Thyroid gland (tissue), 4 donors: Measurements from ENCODE around the gene PALM. TPM values are rescaled to one million over a fixed set of nuclear protein-coding genes. Genes with fewer than 3 reads are reported as not detected.

ENCODE experiments used
- DNase-seq, 2 donors: peaks; one replicate each; pipeline ENCODE4 v3.0.0-alpha.2; 2019
- H3K27ac ChIP-seq, 3 donors: fragments of 200-600 bp; sonication (generic); 1 replicate in 2 of 3; 2 replicates in 1 of 3; pipeline ENCODE4 v1.5.1; 2016 to 2019; ENCODE audit warnings: mild to moderate bottlenecking in 1 of 3, moderate library complexity in 1 of 3
- H3K27me3 ChIP-seq: fragments of 200-600 bp; sonication (generic); one replicate; pipeline ENCODE4 v1.5.1; 2019
- H3K36me3 ChIP-seq, 2 donors: fragments of 200-600 bp; sonication (generic); one replicate each; pipeline ENCODE4 v1.5.1; 2016 to 2019
- H3K4me1 ChIP-seq, 2 donors: fragments of 200-600 bp; sonication (generic); one replicate each; pipeline ENCODE4 v1.5.1; 2017 to 2019
- H3K4me3 ChIP-seq, 3 donors: fragments of 200-600 bp; sonication (generic); replicated peaks in 1 of 3; 1 replicate in 2 of 3; 2 replicates in 1 of 3; pipeline ENCODE4 v1.5.1; 2016; ENCODE audit warnings: mild to moderate bottlenecking in 1 of 3
- H3K9me3 ChIP-seq: fragments of 200-600 bp; sonication (generic); one replicate; pipeline ENCODE4 v1.5.1; 2017
- CTCF ChIP-seq, 6 experiments: fragments of 200-600 bp in 3 of 6; fragments of 450-650 bp in 3 of 6; sonication (generic) in 3 of 6; IDR thresholded peaks; one replicate each; pipeline ENCODE4 v1.5.1; 2016 to 2019; ENCODE audit warnings: antibody characterized with exemption in 6 of 6, mild to moderate bottlenecking in 2 of 6, inconsistent platforms in 1 of 6, moderate library complexity in 1 of 6
- POLR2A ChIP-seq, 2 donors: fragments of 450-650 bp; IDR thresholded peaks; one replicate each; pipeline ENCODE4 v1.6.1; 2017; ENCODE audit warnings: antibody characterized with exemption in 2 of 2, mild to moderate bottlenecking in 2 of 2, moderate library complexity in 1 of 2
- WGBS, 2 donors: methylation state at CpG; one replicate each; pipeline ENCODE4 v1.1.5; 2017; 5-methylcytosine and 5-hydroxymethylcytosine counted together
- intact Hi-C: fragments of 100-400 bp; cut with DNase I; formaldehyde crosslinking; loops from one replicate; pipeline ENCODE4 v1.15.1; 2023
- total RNA-seq, 4 donors: library from RNA; depleted of rRNA; stranded (reverse); fragments of >200 nt; gene quantifications; one replicate each; pipeline ENCODE4 v1.2.3, GENCODE V29; 2016

The PALM gene
- total RNA-seq, 4 donors from 2014 or later, result 18.9 to 45.5 (median 27.7) TPM

- TF ChIP-seq CTCF (IDR thresholded peaks at IDR 0.05) (no peak), POLR2A (IDR thresholded peaks at IDR 0.05) (no peak)
- H3K27ac ChIP-seq, result peak overlapping the region in 1 of 3 donors; percentile 58
- H3K27me3 ChIP-seq, result no peaks in the 10 kb centered on the region
- WGBS, 2 donors, result 33 to 43% methylated on average over 3 to 23 of the region's 79 CpGs
- peak overlapping the region in 1 of 3 donors; percentile 6 for H3K4me3 ChIP-seq
- no peaks in the 10 kb centered on the region for H3K36me3 ChIP-seq
- DNase-seq, result no peak
- H3K4me1 ChIP-seq, result peaks cover 4 to 30% of the 10 kb centered on the region in 2 donors
- intact Hi-C loops, result no loop called here
- H3K9me3 ChIP-seq, result no peaks in the 10 kb centered on the region
These were observed 11.1 kb downstream of the PALM start for GRCh38 chr19:719636-720344.

GRCh38 chr19:720345-721160 lies 11.8 kb downstream of the PALM start:
- peaks cover 4 to 30% of the 10 kb centered on the region in 2 donors for H3K4me1 ChIP-seq
- H3K27me3 ChIP-seq, result no peaks in the 10 kb centered on the region
- DNase-seq, result no peak
- TF ChIP-seq POLR2A (IDR thresholded peaks at IDR 0.05), result no peak
- no peak for TF ChIP-seq CTCF (IDR thresholded peaks at IDR 0.05)
- H3K9me3 ChIP-seq, result no peaks in the 10 kb centered on the region
- intact Hi-C loops, result no loop called here
- no peak overlapping the region for H3K4me3 ChIP-seq
- peak overlapping the region in 1 of 3 donors; percentile 58 for H3K27ac ChIP-seq
- no peaks in the 10 kb centered on the region for H3K36me3 ChIP-seq
- WGBS, 2 donors, result 35 to 80% methylated on average over 1 to 12 of the region's 58 CpGs

- no peak overlapping the region for H3K27ac ChIP-seq
- no peaks in the 10 kb centered on the region for H3K36me3 ChIP-seq
- 42 to 67% methylated on average over 10 to 17 of the region's 17 CpGs for WGBS, 2 donors
- intact Hi-C loops, result no loop called here
- no peaks in the 10 kb centered on the region for H3K27me3 ChIP-seq
- no peak overlapping the region for H3K4me3 ChIP-seq
- TF ChIP-seq POLR2A (IDR thresholded peaks at IDR 0.05) (no peak), CTCF (IDR thresholded peaks at IDR 0.05) (no peak)
- peaks cover 4 to 33% of the 10 kb centered on the region in 2 donors for H3K4me1 ChIP-seq
- DNase-seq, result peak in 1 of 2 donors; percentile 17
- H3K9me3 ChIP-seq, result no peaks in the 10 kb centered on the region
These were observed 13.9 kb downstream of the PALM start for GRCh38 chr19:722553-723101.

GRCh38 chr19:723247-723646 lies 14.5 kb downstream of the PALM start:
- Histone ChIP-seq H3K27me3 (no peaks in the 10 kb centered on the region), H3K4me1 (peaks cover 4 to 38% of the 10 kb centered on the region in 2 donors), H3K36me3 (no peaks in the 10 kb centered on the region), H3K9me3 (no peaks in the 10 kb centered on the region), H3K4me3 (no peak overlapping the region), H3K27ac (no peak overlapping the region)
- WGBS, 2 donors, result 70% methylated on average over 13 of the region's 13 CpGs
- no peak for TF ChIP-seq POLR2A (IDR thresholded peaks at IDR 0.05)
- no peak for TF ChIP-seq CTCF (IDR thresholded peaks at IDR 0.05)
- DNase-seq, result no peak
- intact Hi-C loops, result no loop called here
